ENCODE data around the gene TARDBP.
"Not testable (repeated sequence)": the region's sequence is repeated elsewhere in the genome, so short reads cannot be mapped to it uniquely, and the experiment has no call there.

Gene TARDBP

DNA sequence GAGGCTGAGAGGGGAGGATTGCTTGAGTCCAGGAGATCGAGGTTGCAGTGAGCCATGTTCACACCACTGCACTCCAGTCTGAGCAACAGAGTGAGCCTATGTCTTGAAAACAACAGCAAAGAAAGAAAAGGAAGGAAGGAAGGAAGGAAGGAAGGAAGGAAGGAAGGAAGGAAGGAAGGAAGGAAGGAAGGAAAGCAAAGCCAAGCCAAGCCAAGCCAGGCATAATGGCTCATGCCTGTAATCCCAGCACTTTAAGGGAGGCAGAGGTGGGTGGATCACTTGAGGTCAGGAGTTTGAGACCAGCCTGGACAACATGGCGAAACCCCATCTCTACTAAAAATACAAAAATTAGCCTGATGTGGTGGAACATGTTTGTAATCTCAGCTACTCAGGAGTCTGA, 20.4 kb upstream of the TARDBP start:
- not testable (repeated sequence) for DNase-seq (ENCODE audit: low read depth, low spot score)

DNA sequence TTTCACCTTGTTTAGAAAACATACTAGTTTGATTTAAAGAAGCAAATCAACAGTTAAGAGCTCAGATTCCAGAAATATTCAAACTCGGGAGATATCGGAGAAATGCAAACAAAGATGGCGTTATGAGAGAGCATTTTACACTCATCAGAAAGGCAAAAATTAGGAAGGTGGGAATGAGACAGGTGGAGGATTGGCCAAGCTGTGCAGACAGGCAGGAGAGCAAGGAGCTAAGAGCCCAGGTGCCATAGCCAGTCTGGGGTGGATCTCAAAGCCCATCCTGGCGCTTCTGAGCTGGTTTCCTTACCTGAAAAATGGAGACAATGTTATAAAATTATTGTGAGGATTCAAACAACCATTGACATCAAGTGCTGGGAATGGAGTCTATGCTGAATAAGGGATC, 19.6 kb upstream of the TARDBP start:
- DNase-seq (ENCODE audit: low read depth, low spot score), result no peak

DNA sequence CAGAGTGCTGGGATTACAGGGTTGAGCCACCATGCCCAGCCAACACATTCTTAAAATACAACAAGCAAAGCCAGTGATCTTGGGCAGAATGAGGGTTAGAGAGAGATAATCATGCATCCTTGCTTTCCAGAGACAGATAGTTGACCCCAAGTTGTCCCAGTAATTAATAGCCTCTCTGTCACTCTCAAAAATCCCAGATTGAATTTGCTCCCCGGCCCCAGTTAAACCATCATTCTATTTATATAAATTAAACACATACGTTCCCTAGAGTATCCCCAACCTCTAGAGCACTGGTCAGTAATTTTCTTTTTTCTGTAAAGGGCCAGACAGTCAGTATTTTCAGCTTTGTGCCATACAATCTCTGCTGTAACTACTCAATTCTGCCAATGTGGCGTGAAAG, 16.4 kb upstream of the TARDBP start:
- DNase-seq (ENCODE audit: low read depth, low spot score), result no peak

DNA sequence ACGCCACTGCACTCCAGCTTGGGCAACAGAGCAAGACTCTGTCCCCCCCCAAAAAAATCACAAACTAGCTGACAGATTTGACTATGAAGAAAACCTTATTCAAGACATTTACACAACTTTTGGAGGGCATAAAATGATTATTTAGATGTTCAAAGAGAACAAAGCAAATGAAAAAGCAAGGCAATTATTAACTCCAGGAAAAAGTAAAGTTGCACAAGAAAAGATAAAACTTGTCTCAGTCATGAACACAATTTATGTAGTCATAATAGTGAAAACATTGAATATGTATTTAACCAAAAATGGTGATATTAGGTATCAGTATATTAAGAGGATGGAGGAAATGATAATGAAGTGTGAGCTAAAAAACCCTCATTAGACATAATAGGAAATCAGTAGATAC, 11.9 kb upstream of the TARDBP start:
- DNase-seq (ENCODE audit: low read depth, low spot score), result no peak

- DNase-seq (ENCODE audit: low read depth, low spot score), result no peak
These were observed 692 bp downstream of the TARDBP start for GRCh38 chr1:11013160-11013531.

DNA sequence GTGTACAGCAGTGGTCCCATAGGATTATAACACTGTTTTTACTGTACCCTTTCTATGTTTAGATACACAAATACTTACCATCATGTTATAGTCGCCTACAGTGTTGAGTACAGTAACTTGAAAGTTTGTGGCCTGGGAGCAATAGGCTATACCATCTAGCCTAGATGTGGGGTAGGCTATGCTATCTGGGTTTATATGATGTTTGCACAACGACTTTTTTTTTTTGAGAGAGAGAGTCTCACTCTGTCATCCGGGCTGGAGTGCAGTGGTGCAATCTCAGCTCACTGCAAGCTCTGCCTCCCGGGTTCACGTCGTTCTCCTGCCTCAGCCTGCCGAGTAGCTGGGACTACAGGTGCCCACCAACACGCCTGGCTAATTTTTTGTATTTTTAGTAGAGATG, 6.9 kb downstream of the TARDBP start:
- not testable (repeated sequence) for DNase-seq (ENCODE audit: low read depth, low spot score)

DNA sequence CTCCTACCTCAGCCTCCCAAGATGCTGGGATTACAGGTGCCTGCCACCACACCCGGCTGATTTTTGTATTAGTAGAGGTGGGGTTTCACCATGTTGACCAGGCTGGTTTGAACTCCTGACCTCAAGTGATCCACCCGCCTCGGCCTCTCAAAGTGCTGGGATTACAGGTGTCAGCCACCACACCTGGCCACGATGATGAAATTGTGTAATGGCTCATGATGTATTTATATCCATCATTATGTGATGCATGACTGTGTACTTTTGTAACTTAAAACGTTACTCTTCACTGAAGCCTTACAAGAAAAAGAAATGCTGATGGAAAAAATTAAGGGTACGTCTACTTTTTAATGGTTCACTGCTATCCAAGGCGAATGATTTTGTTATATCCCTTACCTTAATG, 7.5 kb downstream of the TARDBP start:
- no peak for DNase-seq (ENCODE audit: low read depth, low spot score)

GRCh38 chr1:11023201-11023600, 10.7 kb downstream of the TARDBP start:
- DNase-seq (ENCODE audit: low read depth, low spot score), result no peak

- no peak for DNase-seq (ENCODE audit: low read depth, low spot score)
These were observed 11.9 kb downstream of the TARDBP start for GRCh38 chr1:11024154-11024873.

DNA sequence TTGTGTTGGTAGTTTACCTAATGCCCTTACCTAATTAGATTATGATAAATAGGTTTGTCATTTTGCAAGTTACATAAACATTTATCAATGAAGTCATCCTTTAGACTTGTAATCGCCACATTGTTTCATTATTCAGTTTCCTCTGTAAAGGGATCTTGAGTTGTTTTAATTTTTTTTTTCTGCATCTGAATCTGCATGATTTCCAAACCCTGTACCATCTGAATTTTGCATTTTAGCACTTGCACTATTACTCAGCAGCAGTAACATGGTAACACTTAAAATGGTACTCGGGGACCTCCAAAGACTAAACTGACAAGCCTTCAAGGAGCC, 12.4 kb downstream of the TARDBP start:
- DNase-seq (ENCODE audit: low read depth, low spot score), result no peak

DNA sequence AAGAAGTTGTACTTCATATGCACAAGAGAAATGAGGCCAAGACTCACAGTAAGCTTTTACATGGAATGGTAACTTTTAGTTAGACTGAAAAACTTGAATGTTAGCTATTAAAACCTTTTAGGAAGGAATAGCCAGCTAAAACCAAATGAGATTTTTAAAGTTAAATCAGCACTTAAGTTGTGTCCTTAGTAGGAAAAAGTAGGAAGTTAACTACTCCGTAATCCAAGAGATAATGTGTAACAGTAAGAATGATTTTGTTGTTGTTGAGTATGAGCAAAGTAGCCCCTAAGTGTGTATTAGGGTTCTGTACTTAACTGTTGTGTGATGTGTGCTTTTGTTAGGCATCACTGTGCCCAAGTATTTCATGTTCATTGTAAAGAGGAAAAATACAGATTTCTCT, 13.2 kb downstream of the TARDBP start:
- no peak for DNase-seq (ENCODE audit: low read depth, low spot score)

DNA sequence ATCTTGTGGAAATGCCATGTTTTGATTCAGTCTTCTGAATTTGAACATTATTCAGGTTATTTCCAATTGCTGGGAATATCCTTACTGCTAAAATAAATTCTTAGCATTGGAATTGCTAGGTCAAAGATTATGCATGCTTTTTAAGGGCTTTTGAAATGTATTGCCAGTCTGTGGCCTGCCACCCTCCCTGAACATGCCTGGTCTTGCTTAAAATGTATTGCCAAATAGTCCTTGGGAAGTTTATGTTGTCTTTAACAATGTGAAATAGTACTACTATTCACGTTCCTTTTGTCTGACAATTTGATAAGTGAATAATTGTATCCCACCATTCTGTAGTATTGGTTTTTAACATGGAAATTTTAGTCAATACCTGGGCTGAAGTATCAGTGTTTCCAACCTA, 13.6 kb downstream of the TARDBP start:
- no peak for DNase-seq (ENCODE audit: low read depth, low spot score)

DNA sequence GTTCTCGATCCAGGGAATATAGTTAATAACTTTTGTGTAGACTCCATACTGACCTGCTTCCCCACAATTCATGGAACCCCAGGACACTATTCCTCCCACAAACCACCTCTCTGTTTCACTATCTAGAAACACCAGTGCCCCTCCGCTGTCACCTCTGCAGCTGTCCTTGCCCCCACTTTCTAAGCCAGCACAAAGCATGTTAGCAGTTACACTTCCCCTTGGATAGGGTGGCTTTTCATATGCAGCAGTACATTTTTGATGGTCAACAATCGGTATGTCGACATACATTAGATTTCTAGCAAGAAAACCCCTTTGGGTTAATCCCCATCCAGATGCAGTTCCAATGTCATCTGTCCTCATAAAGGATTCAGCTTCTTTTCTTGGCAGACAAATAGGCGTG, 14.4 kb downstream of the TARDBP start:
- no peak for DNase-seq (ENCODE audit: low read depth, low spot score)

DNA sequence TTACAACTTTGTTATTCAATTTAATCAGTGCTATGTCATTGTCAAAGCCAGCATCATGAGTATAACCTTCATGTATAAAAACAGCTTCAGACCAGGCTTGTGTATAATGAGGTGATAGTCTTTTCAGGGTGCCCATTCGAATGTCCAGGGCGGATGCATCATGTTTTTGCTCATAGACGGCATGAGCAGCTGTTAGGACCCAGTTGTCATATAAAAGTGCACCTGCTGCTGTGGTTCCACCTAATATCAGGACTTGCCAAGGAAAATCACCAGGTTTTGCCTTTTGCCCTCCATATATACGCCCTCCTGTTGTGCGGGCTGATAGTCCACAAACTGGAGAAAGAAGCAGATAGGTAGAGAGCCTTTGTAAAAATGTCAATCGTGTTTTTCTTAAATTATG, 14.9 kb downstream of the TARDBP start:
- DNase-seq (ENCODE audit: low read depth, low spot score), result no peak

DNA sequence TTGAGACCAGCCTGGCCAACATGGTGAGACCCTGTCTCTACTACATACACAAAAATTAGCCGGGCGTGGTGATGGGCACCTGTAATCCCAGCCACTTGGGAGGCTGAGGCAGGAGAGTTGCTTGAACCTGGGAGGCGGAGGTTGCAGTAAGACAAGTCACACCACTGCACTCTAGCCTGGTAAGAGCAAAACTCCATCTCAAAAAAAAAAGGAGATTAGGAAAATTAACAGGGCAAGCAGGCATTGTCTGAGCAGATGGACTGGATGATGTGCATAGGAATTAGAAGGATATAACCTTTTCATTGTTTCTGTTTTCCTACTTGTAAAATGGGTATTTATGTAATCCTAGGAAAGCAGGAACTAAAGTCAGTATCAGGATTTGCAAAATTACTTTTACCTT, 15.6 kb downstream of the TARDBP start:
- no peak for DNase-seq (ENCODE audit: low read depth, low spot score)

GRCh38 chr1:11030865-11031264, 18.4 kb downstream of the TARDBP start:
- no peak for DNase-seq (ENCODE audit: low read depth, low spot score)

DNA sequence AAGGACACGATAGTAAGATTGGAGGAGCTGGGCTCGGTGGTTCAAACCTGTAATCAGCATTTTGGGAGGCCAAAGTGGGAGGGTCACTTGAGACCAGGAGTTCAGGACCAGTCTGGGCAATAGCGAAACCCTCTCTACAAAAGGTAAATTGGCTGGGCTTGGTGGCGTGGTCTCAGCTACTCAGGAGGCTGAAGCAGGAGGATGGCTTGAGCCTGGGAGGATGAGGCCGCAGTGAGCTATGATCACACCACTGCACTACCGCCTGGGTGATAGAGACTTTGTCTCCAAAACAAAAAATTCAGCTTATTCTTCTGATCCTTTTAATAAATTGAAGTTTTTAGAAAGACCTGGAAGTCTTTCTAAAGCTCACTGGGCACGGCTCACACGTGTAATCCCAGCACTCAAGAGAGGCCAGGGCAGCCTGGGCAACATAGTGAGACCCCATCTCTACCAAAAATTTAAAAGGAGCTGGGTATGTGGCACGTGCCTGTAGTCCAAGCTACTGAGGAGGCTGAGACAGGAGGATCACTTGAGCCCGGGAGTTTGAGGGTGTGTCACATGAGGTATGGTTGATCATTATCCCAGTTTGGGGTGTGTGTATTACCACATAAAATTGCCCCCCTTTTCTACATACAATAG, 19.3 kb downstream of the TARDBP start:
- DNase-seq (ENCODE audit: low read depth, low spot score), result no peak

DNA sequence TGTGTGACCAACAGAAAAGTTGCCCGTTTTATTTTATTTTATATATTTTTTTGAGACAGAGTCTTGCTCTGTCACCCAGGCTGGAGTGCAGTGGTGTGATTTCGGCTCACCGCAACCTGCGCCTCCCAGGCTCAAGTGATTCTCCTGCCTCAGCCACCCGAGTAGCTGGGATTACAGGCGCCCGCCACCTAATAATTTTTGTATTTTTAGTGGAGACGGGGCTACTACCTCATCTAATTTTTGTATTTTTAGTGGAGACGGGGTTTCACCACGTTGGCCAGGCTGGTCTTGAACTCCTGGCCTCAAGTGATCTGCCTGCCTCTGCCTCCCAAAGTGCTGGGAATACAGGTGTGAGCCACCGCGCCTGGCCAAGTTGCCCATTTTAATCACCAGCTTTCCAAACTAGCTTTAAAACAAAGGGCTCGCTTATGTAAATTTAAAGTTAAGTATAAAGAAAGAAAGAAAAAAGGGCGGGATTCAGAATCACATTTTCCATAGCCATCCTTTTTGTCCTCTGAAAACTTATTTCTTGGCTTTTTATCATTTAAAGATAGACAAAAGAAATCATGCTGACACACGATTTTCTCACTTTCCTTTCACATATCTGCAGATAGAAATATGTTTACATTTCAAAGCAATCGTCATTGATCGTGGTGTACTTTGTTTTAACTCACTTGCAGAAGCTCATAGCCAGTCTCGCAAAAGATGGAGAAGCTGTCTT, 24.7 kb downstream of the TARDBP start:
- not testable (repeated sequence) for DNase-seq (ENCODE audit: low read depth, low spot score)

GRCh38 chr1:11037740-11038182, 25.3 kb downstream of the TARDBP start:
- peak; percentile 82 for DNase-seq (ENCODE audit: low read depth, low spot score)

GRCh38 chr1:11039351-11040104, 27.1 kb downstream of the TARDBP start:
- DNase-seq (ENCODE audit: low read depth, low spot score), result no peak

DNA sequence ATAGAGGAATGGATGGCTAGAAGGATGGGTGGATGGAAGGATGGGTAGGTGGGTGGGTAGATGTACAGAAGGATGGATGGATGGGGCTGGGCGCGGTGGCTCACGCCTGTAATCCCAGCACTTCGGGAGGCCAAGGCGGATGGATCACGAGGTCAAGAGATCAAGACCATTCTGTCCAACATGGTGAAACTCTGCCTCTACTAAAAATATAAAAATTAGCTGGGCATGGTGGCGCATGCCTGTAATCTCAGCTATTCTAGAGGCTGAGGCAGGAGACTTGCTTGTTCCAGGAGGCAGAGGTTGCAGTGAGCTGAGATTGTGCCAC, 27.6 kb downstream of the TARDBP start:
- not testable (repeated sequence) for DNase-seq (ENCODE audit: low read depth, low spot score)

- DNase-seq (ENCODE audit: low read depth, low spot score), result no peak
These were observed 28.6 kb downstream of the TARDBP start for GRCh38 chr1:11041048-11041447.
